ENCODE measurements around the gene INAVA.

INAVA gene, protein sequence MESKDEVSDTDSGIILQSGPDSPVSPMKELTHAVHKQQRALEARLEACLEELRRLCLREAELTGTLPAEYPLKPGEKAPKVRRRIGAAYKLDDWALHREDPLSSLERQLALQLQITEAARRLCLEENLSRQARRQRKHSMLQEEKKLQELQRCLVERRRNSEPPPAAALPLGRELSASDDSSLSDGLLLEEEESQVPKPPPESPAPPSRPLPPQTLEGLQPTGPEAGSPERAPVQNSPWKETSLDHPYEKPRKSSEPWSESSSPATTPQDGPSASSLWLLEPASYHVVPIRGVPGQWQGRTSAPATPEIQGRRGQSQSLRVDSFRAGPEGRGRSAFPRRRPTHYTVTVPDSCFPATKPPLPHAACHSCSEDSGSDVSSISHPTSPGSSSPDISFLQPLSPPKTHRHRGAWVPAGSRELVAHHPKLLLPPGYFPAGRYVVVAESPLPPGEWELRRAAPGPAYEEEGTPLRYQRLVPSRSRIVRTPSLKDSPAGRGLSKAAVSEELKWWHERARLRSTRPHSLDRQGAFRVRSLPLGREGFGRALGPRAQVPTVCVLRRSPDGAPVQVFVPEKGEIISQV

DNA sequence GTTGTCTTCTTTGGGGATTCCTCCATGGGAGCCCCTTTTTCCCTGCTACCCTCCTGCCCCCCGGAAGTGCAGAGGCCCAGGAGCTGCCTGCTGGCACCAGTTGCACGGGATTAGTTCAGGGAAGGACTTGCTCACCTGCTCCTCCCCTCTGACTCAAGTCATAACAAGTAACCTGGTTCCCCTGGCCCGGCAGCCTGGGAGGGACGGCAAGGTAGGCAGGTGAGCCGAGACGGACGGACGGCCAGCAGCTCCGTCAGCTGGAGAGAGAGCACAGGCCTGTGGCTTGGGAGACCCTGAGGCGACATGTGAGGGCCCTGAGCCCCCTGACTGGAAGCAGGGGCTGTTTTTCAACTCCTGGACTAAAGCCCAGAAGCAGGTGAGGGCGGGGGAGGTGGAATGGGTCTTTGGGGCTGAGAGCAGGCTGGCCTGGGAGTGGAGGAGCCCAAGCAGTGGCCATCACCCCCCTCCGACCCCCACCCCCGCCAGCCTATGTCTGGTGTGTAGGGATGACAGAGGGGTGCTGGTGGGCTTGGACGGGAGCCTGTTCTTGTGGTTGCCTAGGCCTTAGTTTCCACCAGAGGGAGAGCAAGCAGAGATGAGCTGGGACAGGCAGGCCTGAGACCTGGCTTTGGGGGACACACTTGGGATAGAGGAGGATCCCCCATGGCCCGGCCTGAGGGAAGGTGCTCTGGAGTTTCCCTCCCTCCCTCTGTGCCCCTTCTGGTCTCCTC is at the start of gene INAVA:
TSS of gene INAVA (plus strand) at position 189 of the 731 bp plus-strand sequence. CDS start 3,501 bp downstream, outside the sequence.
- no peak for DNase-seq (ENCODE audit: low read depth)
- TF ChIP-seq, protein P1, sequence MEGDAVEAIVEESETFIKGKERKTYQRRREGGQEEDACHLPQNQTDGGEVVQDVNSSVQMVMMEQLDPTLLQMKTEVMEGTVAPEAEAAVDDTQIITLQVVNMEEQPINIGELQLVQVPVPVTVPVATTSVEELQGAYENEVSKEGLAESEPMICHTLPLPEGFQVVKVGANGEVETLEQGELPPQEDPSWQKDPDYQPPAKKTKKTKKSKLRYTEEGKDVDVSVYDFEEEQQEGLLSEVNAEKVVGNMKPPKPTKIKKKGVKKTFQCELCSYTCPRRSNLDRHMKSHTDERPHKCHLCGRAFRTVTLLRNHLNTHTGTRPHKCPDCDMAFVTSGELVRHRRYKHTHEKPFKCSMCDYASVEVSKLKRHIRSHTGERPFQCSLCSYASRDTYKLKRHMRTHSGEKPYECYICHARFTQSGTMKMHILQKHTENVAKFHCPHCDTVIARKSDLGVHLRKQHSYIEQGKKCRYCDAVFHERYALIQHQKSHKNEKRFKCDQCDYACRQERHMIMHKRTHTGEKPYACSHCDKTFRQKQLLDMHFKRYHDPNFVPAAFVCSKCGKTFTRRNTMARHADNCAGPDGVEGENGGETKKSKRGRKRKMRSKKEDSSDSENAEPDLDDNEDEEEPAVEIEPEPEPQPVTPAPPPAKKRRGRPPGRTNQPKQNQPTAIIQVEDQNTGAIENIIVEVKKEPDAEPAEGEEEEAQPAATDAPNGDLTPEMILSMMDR (IDR thresholded peaks at IDR 0.05; ENCODE audit: control insufficient read depth, insufficient read depth, low read depth, low read length, missing control alignments), result no peak
- no peak within 1 kb of the TSS for H3K4me3 ChIP-seq (ENCODE audit: control insufficient read depth, low read depth, low read length)

DNA sequence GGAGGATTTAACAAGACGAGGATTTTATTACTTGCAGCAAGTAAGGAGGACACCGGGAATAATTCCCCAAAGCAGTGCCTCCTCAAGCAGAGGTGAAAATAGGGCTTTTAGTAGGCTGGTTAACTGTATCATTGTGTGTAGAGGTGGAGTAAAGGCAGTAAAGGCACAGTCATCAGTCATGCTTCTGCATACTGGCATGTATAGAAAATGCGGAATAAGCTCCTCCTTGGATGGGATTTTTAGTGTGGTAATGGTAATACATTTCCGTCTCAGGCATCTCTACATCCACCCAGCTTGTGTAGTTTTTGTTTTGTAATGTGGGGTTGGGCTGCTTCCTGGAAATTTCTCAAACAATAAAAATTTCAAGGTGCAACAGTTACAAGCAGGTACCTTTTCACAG is 49.3 kb upstream of the INAVA start:
- no peak for DNase-seq (ENCODE audit: low read depth)

GRCh38 chr1:200846398-200846797 is 48.3 kb upstream of the INAVA start:
- TF ChIP-seq, protein P1 (IDR thresholded peaks at IDR 0.05; ENCODE audit: control insufficient read depth, insufficient read depth, low read depth, low read length, missing control alignments), result no peak
- DNase-seq (ENCODE audit: low read depth), result no peak
- no peak overlapping the region for H3K4me3 ChIP-seq (ENCODE audit: control insufficient read depth, low read depth, low read length)

More for the DNA sequence above, 49.3 kb upstream of the INAVA start:
- no peak overlapping the region for H3K4me3 ChIP-seq (ENCODE audit: control insufficient read depth, low read depth, low read length)
- TF ChIP-seq, protein P1 (IDR thresholded peaks at IDR 0.05; ENCODE audit: control insufficient read depth, insufficient read depth, low read depth, low read length, missing control alignments), result no peak

GRCh38 chr1:200849430-200849829 is 45.3 kb upstream of the INAVA start:
- no peak for DNase-seq (ENCODE audit: low read depth)
- TF ChIP-seq, protein P1 (IDR thresholded peaks at IDR 0.05; ENCODE audit: control insufficient read depth, insufficient read depth, low read depth, low read length, missing control alignments), result no peak
- H3K4me3 ChIP-seq (ENCODE audit: control insufficient read depth, low read depth, low read length), result no peak overlapping the region

- TF ChIP-seq, protein P1 (IDR thresholded peaks at IDR 0.05; ENCODE audit: control insufficient read depth, insufficient read depth, low read depth, low read length, missing control alignments), result no peak
- no peak overlapping the region for H3K4me3 ChIP-seq (ENCODE audit: control insufficient read depth, low read depth, low read length)
- DNase-seq (ENCODE audit: low read depth), result no peak
These were observed 44.1 kb upstream of the INAVA start for GRCh38 chr1:200850554-200850953.

GRCh38 chr1:200856716-200857357 is 37.9 kb upstream of the INAVA start:
- TF ChIP-seq, protein P1 (IDR thresholded peaks at IDR 0.05; ENCODE audit: control insufficient read depth, insufficient read depth, low read depth, low read length, missing control alignments), result no peak
- no peak overlapping the region for H3K4me3 ChIP-seq (ENCODE audit: control insufficient read depth, low read depth, low read length)
- DNase-seq (ENCODE audit: low read depth), result peak; percentile 38
